Measurements from ENCODE around the gene RPUSD4.
A peak's percentile ranks its signal among the peaks of the same experiment; 100 is the strongest.

RPUSD4 gene

DNA sequence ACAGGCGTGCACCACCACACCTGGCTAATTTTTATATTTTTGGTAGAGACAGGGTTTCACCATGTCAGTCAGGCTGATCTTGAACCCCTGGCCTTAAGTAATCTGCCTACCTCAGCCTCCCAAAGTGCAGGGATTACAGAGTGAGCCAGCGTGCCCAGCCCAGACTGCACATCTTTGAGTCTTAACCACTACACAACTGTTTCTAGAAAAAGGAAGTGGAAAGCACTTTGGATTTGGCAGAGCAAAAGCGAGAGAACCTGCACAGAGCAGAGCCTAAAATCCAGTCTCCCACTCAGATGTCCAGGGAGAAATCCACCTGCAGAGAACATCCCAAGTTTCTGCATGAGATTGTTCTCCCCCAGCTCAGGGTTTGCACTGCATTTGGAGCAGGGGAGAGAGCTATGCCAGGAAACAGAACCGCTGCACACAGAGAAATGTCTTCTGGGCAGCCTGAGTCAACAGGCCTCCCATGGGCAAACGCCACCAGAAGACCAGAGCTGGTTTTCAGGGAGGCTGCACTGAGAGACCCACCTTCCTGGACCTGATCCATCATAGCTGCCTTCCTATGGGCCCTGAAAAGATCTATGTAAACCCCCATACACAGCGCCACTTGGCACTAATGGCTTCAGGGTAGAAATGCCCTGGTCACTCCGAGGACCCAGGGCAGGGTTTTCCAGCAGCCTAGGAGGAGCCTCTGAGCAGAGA is 54.0 kb downstream of the RPUSD4 start:
- no peak for DNase-seq (ENCODE audit: low spot score)

DNA sequence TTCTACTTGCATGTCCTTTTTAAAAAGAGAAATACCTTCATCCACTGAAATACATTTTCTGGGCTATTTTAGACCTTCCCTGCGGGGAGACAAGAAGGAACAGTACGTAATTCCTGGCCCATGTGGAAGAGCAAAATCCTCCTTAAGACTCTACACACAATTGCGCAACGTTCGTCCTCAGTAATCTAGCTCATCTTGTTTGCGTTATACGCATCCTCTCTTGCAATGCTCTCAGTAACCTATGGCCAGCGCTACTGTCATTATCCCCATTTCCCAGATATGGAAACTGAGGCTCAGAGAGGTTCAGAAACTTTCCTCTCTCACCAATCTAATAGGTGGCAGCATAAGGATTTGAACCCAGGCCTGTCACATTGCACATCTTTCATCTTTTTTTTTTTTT is 54.6 kb downstream of the RPUSD4 start:
- no peak for DNase-seq (ENCODE audit: low spot score)

DNA sequence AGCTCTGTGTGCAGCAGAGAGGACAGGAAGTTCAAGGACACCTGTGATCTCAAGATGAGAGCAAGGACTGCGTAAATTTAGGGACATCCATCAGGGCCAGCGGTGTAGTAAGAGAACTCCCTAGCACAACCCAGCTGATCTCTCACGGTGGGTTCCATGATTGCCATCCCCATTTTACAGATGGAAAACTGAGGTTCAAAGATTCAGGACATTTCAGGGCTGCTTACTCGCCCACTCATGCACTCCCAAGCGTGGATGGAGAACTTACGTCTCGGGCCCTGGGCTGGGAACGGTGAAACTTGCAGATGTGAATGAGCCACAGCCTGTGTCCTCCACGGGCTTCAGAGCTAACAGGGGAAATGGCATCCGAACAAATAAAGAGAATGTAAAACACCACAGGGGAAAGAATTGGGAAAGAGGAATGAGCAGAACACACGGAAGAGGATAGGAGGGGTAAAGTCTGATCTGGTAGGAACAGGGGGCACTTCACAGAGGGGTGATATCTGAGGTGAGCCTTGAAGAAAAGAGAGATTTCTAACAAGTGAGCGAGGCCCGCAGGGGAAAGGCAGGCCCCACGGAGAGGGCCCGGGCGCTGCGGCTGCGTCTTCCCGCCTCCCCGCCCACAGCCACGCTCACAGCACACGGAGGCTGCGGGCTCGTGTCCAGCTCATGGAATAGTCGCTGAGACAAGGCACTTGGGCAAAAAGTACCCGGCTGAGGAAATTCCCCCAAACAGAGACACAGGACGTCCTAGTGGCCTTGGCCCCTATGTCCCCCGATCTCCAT is 55.9 kb downstream of the RPUSD4 start:
- no peak for DNase-seq (ENCODE audit: low spot score)

DNA sequence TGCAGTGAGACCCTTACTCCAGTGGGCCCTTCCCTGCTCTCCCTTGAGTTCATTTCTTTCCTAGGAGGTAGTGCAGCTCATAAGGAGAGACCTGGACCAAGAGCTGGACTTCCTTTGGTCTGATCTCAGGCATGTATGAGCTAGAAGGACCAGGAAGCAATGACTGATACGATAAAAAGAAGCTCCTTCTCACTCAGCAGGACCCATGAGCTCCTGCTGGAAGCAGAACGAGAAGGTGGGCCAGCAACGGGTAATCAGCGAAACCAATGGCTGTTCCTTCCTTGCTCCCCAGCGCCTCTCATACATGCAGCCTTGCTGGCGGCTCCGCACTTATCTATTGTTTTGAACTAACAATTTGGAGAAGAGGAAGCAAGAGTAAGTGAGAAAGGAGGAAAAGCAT is 56.8 kb downstream of the RPUSD4 start:
- DNase-seq (ENCODE audit: low spot score) = no peak

DNA sequence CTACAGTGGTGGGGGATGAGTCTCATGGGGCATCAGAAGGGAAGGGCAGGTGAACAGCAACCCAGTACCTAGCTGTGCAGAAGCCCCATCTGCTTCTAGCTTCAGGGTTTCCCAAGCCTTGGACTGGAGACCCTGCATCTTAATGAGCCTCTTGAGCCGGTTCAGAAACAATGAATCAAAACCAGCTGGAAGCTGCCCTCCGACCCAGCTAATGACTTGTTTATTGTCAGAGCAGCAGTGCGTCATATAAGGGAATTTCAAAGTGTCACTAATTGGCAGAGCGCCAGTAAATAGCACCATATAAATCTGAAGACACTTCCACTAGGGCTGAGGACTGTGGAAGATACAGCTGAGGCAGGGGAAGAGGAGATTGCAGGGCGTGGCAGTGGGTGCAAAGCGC is 57.5 kb downstream of the RPUSD4 start:
- DNase-seq (ENCODE audit: low spot score) = peak; percentile 72

DNA sequence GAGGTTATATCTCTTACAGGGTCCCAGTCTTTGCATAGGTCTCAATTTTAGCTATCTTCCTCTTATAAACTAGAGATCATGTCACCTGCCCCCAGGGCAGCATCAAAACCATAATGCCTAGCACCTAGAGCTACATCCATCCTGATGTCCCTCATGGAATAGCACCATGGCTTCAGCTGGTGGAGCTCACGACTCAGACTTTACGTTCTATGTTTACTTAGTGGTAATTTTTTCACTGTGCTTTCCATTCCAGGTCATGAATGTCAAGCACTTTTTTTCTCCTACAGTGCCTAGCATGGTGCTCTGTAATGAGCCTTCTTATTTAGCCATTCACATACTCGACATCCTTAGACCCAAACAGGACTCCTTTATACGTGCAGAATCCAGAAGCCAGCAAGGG is 58.4 kb downstream of the RPUSD4 start:
- DNase-seq (ENCODE audit: low spot score) = no peak

DNA sequence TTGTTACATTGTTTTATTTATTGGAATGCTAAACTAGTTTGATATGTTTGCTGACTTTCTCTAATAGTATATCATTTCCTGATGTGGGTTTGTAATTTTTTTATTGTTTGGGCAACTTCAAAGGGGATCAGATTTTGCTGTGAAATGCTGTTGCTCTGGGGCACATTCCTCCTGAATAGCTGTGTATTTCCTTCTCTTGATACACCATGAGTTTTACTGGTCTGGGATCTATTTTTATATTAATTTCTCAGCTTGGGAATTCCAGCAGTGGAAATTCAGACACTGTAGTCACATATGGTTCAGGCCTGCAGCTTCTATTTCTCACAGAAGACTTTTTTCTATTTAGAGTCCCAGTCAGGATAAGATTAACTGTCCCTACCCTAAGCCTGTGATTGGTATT is 58.9 kb downstream of the RPUSD4 start:
- DNase-seq (ENCODE audit: low spot score) = no peak

DNA sequence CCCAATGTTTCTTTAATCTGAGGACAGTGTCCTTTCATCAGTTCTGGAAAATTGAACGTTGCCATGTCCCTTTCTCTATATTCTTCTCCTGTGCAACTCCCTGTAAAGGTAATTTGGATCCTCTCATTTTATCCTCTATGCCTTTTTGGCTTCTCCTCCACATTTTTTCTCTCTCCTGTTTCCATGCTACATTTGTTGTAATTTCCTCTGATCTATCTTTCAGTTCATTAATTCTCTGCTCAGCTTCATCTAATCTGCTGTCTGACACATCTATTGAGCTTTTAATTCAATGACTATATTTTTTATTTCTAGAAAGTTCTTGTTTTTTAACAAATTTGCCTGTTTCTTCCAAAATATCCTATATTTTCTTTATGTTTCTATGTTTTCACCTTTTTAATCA is 59.3 kb downstream of the RPUSD4 start:
- no peak for DNase-seq (ENCODE audit: low spot score)

Data from kidney tubule cell (primary cell).